Right forelimb (tissue), 1 donor: ENCODE results near the gene GIPC2.
"Not testable (repeated sequence)": the region's sequence is repeated elsewhere in the genome, so short reads cannot be mapped to it uniquely, and the experiment has no call there.

Experiments used
- DNase-seq: peaks from one replicate; pipeline ENCODE4 v3.0.0-alpha.2; 2018

Gene GIPC2

DNA sequence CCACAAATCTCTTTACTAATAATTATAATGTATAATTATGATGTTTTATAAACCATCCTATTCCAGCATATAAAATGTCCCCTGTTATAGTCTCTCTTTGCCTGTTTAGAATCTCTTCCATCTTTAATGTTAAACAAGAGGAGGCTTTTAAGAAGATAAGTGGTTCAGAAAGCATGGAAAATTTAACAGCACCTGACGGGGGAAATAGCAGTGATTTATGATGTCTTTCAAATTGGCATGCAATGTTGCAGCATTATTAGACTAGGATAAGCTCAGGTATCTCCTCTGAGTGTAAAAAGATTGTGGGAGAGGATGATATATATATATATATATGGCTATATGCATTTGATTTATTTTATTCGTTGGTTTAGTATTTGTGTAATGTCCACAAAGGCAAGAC, 24.4 kb downstream of the GIPC2 start:
- no peak for DNase-seq

DNA sequence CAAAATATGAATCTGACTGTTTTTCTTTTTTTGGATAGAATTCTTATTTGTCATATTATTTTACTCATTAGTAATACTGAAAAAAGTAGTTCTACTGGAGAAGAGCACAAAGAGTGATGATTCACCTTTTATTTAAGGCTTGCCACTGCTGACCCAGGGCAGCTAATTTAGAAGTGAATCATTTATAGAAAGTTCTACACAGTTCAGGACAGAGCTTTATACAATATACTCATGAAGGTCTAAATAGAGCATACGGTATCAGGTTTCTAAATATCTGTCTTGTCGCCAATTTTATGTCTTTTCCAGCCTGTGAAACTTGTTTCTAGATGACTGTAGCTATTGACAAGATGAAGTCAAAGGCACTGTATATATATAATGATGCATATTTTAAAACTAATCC, 25.0 kb downstream of the GIPC2 start:
- DNase-seq: no peak

DNA sequence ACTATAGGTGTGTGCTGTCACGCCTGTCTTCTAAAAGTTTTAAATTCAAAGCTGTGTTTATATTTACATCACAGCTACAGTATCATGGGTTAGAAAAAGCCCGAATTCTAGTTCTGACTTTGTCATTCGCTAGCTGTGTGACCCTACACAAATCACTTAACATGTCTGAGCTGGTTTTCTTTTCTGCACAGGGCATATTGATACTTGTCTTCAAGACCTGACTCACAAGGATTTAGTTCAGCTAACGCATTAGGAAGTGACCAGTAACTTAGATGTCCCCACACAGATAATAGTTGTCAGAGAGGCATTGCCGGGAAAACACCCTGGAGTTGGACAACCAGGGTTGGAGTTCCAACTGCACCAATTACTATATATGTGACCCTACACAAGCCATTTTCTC, 25.9 kb downstream of the GIPC2 start:
- DNase-seq: no peak

DNA sequence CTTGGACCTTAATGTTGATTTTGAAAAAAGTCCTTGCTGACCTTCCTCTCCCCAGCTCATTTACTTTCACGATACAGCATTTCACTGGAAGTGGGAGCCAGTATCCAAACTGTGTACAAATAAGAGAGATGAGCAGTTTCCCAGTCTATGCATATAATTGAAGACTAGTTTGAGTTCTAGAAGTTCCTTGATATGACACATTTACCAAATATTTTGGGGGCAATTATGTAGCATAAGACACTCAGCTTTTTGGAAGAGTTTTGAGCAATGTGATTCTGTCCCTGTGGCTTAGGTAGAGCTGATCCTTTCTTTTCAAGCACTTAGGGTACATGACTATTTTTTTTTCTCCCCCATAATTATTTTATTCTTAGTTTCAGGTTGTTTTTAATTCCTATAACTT, 26.4 kb downstream of the GIPC2 start:
- DNase-seq: no peak

DNA sequence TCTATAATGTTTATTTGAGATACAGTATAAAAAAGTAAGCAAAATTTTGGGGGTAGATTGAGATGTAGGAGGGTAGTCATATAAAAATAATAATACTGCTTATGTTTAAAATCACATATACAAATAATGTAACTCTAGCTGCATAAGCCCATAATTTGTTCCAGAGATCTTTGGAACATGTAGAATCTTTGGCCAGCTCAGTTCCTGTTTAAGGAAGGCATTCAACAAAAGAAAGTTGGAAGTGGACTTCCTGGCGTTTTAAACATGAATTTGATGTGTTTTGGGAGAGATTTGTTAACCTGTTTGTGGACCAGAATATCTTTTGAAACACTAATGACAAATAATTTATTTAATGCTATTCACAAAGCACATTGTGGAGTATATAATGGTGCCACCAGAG, 27.7 kb downstream of the GIPC2 start:
- no peak for DNase-seq

GRCh38 chr1:78075621-78076020, 29.9 kb downstream of the GIPC2 start:
- DNase-seq: no peak

- no peak for DNase-seq
Observed at GRCh38 chr1:78078358-78078757, 32.6 kb downstream of the GIPC2 start.

DNA sequence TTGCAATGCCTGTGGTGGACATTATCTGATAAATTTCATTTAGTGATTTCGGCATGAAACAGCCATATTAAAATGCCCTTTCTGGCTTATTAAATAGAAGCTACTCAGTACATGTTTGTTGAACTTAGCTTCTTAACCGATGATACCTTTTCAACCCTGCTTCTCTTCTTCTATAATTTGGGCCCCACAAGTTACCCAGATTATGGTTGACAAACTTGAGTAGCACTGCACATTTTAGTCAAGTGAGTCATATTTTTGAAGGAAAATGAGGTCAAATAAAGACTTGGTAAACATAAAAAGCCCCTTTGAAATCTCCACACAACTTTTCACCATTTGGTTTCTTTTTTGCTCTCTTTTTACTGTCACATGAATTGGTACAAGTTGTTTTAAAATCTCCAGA, 33.8 kb downstream of the GIPC2 start:
- no peak for DNase-seq

GRCh38 chr1:78080767-78081166, 35.0 kb downstream of the GIPC2 start:
- no peak for DNase-seq

GRCh38 chr1:78081980-78082860, 36.5 kb downstream of the GIPC2 start:
- no peak for DNase-seq

DNA sequence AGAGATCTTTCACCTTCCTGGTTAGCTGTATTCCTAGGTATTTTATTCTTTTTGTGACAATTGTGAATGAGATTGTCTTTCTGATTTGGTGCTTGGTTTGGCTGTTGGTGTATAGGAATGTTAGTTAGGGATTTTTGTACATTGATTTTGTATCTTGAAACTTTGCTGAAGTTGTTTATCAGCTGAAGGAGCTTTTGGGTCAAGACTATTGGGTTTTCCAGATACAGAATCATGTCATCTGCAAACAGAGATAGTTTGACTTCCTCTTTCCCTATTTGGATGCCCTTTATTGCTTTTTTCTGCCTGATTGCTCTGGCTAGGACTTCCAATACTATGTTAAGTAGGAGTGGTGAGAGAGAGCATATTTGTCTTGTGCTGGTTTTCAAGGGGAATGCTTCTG, 38.9 kb downstream of the GIPC2 start:
- DNase-seq: not testable (repeated sequence)

- DNase-seq: no peak
Observed at GRCh38 chr1:78086697-78087096, 40.9 kb downstream of the GIPC2 start.

DNA sequence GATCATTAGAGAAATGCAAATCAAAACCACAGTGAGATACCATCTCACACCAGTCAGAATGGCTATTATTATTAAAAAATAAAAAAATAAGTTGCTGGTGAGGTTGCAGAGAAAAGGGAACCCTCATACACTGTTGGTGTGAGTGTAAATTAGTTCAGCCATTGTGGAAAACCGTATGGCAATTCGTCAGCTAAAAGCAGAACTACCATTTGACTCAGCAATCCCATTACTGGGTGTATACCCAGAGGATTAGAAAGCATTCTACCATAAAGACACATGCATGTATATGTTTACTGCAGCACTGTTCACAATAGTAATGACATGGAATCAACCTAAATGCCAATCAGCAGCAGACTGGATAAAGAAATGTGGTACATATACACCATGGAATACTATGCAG, 42.2 kb downstream of the GIPC2 start:
- DNase-seq: no peak

GRCh38 chr1:78088486-78088885, 42.7 kb downstream of the GIPC2 start:
- DNase-seq: no peak

DNA sequence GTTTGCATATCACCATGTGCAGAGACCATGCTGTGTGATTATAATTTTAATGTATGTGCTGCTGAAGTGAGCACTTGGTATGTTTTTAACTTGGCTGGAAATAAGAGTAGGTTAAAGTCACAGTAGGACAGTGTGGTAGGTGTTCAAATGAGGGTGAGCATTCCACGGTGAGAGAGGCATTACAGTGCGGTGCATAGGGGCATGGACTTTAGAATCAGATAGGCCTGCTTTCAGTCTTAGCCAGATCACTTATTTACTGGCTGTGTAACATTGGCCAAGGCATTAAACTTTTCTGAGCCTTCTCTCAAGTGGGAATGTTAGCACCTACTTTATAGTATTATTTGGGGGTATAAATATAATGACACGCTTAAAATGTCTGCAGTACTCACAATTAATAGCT, 43.2 kb downstream of the GIPC2 start:
- DNase-seq: no peak

DNA sequence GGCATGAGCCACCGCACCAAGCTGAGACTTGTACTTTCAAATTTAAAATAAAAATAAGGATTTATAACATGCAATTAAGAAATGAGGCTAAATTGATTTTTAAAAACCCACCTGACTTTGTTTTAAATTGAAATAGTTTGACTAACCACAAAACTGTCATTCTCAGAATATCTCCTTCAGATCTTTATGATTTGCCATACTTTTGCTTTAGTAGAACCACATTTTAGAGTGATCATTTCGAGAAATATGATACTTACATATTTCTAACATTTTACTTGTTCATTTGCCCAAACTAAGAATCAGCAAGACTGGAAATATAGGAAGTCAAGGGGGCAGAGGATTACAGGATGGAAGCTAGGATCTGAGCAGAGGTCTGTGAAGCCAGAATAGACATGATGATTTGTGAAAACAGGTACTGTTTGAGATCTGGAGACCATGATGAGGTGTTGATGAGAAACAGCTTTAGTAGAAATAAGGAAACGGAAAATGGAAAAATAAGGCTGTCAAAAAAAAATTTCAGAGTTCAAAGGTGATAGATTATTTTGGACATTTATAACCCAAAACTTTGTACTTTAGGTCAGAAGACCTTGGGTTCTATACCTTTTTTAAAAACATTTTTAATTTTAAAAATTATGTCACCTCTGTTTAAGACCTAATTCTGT, 44.8 kb downstream of the GIPC2 start:
- no peak for DNase-seq

DNA sequence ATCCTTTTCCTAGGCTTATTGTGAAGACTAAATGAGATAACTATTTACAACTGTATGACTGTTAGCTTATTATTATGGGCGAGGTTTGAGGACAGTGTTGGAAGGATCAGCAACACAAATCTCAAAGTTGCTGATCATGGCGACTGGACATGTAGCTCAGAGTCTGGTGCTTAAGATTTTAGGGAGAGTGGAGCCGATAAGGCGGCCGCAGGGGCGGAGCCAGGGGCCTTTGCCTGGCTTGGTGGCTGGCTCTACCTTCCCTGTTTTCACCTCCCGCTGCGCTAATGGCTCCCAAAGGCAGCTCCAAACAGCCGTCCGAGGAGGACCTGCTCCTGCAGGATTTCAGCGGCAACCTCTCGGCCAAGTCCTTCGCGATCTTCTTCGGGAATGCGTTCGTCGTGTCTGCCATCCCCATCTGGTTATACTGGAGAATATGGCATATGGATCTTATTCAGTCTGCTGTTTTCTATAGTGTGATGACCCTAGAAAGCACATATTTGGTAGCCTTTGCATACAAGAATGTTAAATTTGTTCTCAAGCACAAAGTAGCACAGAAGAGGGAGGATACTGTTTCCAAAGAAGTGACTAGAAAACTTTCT, 45.5 kb downstream of the GIPC2 start:
- DNase-seq: no peak

- no peak for DNase-seq
Observed at GRCh38 chr1:78091886-78092285, 46.1 kb downstream of the GIPC2 start.

- DNase-seq: no peak
Observed at GRCh38 chr1:78092643-78093042, 46.9 kb downstream of the GIPC2 start.

DNA sequence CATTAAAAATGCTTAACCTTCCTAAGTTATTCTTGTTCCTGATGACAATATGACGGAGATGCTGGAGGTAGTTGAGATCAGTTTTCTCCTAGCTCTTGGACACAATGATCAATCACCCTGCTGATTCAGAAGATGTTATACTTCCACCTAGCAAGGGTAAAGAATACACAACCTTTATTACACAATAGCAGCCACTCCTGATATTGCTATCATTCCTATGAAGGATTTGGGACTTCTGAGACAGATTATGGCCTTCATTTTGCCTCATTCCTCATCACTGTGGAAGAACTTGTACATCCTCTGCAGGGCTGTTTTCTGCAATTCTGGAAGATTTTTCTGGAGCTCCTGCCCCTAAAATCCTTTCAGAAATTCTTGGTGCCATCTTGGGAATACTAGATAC, 47.8 kb downstream of the GIPC2 start:
- no peak for DNase-seq

DNA sequence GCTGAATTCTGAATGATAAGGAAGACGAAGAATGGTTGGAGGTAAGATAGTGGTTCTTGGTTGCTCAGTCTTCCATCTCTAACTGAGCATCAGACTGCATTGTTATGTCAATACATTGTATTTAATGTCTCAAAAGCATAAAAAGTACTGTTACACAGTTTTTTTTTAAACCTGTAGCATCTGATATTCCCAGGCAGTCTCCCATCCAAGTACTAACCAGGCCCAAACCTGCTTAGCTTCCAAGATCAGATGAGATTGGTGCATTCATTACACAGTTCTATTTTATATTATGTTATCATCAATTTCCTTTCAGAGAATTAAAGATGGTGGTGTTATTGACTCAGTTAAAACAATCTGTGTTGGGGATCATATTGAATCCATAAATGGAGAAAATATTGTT, 48.9 kb downstream of the GIPC2 start:
- DNase-seq: no peak

GRCh38 chr1:78095593-78095992, 49.8 kb downstream of the GIPC2 start:
- DNase-seq: no peak

DNA sequence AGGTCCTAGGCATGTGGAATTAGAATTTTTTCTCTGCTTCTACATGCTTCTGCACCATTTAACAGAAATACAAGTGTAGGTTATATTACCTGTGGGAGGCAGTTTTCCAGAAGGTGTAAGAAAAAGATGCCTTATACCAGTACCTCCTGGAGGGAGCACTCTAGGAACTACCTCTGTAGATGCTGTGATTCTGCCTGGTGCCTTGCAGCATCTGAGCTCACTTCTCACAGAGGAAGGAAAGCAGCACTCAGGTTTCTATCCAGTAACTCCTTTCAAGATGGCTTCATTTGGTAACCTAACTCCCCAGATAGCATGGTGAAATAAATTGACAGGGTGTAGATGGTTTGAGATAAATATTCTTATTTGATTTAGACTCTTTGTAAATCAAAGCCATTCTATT, 50.3 kb downstream of the GIPC2 start:
- DNase-seq: no peak

DNA sequence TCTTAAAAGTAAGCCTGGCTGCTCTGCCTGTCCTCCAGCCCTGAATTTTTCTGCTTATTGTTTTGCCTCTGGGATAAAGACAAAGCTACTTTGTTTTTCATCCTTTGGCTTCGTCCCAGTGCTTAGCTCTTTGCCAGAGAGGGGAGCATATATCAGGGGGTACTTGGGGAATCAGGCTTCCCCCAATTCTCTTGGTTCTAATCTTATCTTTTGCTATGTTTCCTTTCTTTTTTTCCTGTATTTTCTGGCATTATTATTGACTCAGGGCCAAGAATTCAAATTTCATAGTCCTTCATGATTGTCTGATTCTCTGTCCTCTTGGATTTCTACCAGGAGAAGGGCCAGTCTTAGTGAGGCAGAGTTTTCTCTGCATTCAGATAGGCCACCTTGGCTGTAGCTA, 51.2 kb downstream of the GIPC2 start:
- DNase-seq: no peak
